ENCODE data around the gene KCNJ14.
"Not testable (repeated sequence)": the region's sequence is repeated elsewhere in the genome, so short reads cannot be mapped to it uniquely, and the experiment has no call there.

The KCNJ14 gene

DNA sequence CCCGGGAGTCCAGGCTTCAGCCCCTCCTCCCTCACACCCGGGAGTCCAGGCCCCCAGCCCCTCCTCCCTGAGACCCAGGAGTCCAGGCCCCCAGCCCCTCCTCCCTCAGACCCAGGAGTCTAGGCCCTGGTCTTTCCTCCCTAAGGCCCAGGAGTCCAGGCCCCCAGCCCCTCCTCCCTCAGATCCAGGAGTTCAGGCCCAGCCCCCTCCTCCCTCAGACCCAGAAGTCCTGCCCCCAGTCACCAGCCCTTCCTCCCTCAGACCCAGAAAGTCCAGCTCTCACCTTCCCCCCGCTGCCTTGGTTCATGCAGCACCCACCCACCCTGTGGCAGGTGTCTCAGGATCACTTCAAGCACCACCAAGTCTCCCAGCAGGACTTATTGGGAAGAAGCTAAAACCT, 27.9 kb downstream of the KCNJ14 start:
- no peak for TF ChIP-seq CTCF (IDR thresholded peaks at IDR 0.05; ENCODE audit: extremely low read depth, missing control alignments)

GRCh38 chr19:48484247-48484893, 29.0 kb downstream of the KCNJ14 start:
- DNase-seq (ENCODE audit: low spot score) = no peak
- no peak for TF ChIP-seq CTCF (IDR thresholded peaks at IDR 0.05; ENCODE audit: extremely low read depth, missing control alignments)

More for the DNA sequence above, 27.9 kb downstream of the KCNJ14 start:
- DNase-seq (ENCODE audit: low spot score) = no peak

DNA sequence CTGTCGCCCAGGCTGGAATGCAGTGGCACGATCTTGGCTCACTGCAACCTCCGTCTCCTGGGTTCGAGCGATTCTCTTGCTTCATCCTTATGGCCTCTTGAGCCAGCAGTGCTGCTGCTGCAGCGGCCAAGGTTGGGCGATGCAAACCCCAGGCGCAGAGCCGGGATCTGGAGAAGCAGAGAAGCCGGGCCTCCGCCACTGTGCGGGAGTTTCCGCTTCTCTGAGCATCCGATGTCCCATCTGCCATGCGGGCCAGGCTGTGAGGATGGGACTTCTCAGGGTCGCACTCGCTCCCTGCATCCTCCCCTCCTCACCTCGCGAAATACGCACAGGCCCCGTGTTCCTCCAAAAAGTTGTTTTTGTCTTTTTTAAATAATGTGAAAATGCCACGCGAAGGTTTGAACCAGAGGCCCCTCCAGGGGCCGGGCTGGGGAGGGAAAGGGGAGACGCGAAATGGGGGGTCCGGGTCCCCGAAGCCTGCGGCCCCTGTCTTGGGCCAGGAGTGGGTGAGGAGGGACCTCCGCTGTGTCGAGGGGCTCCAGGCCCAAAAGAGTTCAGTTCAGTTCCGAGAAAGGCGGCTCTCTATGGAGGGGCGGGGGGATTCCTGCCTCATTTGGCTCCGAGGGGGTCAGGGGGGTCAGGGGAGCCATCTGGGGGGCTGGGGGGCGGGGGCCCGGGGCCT, 29.7 kb downstream of the KCNJ14 start:
- no peak for TF ChIP-seq CTCF (IDR thresholded peaks at IDR 0.05; ENCODE audit: extremely low read depth, missing control alignments)
- DNase-seq (ENCODE audit: low spot score) = no peak

- not testable (repeated sequence) for DNase-seq (ENCODE audit: low spot score)
Observed at GRCh38 chr19:48486706-48487105, 31.3 kb downstream of the KCNJ14 start.

GRCh38 chr19:48487544-48487943, 32.2 kb downstream of the KCNJ14 start:
- no peak for TF ChIP-seq CTCF (IDR thresholded peaks at IDR 0.05; ENCODE audit: extremely low read depth, missing control alignments)
- no peak for DNase-seq (ENCODE audit: low spot score)

GRCh38 chr19:48487948-48488347, 32.6 kb downstream of the KCNJ14 start:
- no peak for DNase-seq (ENCODE audit: low spot score)
- TF ChIP-seq CTCF (IDR thresholded peaks at IDR 0.05; ENCODE audit: extremely low read depth, missing control alignments) = no peak

DNA sequence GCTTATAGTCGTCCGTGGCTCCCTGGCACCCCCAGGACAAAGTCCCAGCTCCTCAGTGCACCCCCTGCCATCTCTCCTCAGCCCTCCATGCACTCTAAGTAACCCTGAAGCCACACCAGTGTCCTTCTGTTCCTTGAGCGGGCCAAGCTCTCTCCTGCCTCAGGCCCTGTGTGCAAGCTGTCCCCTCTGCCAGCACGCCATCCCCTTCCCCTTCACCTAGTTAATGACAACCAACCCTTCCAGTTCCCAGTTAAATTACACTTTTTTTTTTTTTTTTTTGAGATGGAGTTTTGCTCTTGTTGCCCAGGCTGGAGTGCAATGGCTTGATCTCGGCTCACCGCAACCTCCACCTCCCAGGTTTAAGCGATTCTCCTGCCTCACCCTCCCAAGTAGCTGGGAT, 33.1 kb downstream of the KCNJ14 start:
- not testable (repeated sequence) for DNase-seq (ENCODE audit: low spot score)

DNA sequence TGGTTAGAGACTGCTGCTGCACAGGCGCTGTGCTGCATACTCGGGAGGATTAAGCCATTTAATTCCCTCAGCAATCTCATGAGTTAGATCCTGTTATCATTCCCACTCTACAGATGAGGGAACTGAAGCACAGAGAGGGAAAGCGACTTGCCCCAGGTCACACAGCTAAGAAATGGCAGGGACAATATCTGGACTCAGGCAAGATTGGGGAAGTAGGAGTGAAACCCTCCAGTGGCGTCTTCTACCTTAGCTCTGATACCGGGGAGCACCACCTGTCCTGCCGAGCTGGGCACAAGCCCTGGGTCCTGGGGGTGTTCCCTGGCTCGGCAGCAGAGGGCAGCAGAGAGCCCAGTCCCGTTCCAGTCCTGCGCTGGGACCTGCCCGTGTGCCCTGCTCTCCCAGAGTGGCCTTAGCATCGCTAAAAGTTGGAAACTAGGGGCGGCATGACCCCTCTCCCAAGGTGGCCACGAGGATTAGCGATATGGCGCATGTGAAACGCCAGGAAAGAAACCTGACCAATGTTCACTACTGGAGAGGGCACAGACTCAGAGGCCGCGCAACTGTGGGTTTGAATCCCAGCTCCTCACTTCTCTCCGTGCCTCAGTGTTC, 34.3 kb downstream of the KCNJ14 start:
- DNase-seq (ENCODE audit: low spot score) = peak; percentile 90
- peak; percentile 95 for TF ChIP-seq CTCF (IDR thresholded peaks at IDR 0.05; ENCODE audit: extremely low read depth, missing control alignments)

Data from GM20000 (cell line).